22Rv1 (cell line): ENCODE data around the gene DIP2B.

ENCODE experiments used
- H3K27ac ChIP-seq: fragments of 450-650 bp; 2 replicates; pipeline ENCODE4 v1.5.1; 2017
- ZFX ChIP-seq: fragments of 450-650 bp; IDR thresholded peaks from 2 replicates; pipeline ENCODE4 v1.6.1; 2017; ENCODE audit warnings: antibody characterized with exemption, borderline replicate concordance
- TF ChIP-seq, protein P1 (sequence below): fragments of 450-650 bp; IDR thresholded peaks from 2 replicates; pipeline ENCODE4 v1.5.1; 2017; ENCODE audit warnings: mild to moderate bottlenecking

Gene DIP2B

DNA sequence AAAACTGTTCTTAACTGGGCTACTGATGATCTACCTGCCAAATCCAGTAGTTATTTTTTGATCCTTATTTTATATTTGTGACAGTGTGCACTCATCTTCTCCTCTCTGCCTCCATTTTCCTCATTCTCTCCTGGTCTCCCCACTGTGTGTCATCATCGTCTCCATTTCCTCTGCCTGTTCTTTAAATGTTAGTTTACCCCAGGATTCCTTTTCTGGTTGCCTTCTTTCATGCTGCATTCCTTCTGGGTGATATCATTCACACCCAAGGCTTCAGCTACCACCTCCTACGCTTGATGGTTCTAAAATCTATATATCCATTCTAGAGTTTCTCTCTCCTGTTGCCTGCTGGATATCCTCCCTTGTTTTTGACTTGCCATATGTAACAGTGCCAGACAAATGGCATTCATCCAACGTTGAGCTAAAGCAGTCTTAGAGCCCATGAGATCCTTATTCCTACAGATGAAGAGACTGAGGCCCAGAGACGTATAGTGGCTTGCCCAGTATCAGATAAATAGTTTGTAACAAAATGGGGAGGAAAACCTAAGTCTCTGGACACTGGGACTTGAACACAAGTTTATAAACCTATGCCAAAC lies 109.5 kb downstream of the DIP2B start:
- TF ChIP-seq ZFX: no peak
- TF ChIP-seq, protein P1, sequence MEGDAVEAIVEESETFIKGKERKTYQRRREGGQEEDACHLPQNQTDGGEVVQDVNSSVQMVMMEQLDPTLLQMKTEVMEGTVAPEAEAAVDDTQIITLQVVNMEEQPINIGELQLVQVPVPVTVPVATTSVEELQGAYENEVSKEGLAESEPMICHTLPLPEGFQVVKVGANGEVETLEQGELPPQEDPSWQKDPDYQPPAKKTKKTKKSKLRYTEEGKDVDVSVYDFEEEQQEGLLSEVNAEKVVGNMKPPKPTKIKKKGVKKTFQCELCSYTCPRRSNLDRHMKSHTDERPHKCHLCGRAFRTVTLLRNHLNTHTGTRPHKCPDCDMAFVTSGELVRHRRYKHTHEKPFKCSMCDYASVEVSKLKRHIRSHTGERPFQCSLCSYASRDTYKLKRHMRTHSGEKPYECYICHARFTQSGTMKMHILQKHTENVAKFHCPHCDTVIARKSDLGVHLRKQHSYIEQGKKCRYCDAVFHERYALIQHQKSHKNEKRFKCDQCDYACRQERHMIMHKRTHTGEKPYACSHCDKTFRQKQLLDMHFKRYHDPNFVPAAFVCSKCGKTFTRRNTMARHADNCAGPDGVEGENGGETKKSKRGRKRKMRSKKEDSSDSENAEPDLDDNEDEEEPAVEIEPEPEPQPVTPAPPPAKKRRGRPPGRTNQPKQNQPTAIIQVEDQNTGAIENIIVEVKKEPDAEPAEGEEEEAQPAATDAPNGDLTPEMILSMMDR: no peak
- no peak overlapping the region for H3K27ac ChIP-seq

DNA sequence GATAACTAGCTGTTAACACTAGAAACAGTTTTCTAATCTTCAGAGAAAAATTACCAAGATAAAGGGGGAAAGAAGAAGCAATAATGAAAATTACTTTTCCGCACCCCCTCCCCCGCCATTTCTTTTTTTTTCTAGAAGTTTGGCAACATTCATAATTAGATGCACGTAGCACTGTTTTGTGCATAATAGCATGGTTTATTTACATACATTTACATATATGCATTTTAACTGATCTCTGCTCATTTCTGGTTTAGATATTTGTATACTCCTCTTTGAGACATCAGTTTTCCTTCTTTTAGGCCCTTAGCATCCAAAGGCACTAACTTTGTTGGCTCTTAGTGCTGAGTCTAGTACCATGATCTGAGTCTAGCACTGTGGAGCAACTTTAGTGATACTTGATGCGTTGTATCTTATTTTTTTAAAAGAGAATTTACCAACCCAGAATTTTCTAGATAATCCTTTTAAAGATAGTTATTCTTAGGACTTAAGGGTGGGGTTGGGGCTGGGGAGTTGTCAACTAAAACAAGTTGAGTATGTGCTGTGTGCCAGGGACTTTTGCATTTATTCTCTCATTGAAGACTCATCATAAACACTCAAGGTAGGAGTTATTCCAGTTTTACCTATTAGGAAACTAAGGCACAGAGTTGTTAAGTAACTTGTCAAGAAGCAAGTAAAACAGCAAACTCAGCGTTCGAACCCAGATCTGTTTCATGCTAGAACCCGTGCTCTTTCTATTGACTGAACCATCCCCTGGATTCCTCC lies 110.5 kb downstream of the DIP2B start:
- H3K27ac ChIP-seq: no peak overlapping the region; the same call in 1 of the 2 replicates
- TF ChIP-seq, protein P1: no peak
- TF ChIP-seq ZFX: no peak

DNA sequence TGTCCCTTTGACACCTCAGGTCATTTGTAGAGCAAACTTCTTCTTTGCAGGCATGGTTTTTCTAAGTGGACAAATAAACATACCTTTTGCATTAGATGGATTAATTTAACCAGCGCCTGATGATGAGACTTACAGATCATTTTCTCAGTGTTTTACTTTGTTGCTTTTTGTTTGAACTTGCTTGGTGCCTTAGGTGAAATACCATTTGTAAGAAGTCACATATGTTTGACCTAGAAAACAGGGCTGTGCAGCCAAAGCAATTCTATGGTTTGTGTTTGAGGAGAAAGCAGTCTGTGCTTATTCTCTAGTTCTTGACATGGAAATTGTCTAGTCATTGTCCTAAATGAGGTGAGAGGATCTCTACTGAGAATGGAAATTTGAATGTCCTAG lies 111.1 kb downstream of the DIP2B start:
- no peak overlapping the region; the same call in 1 of the 2 replicates for H3K27ac ChIP-seq
- TF ChIP-seq, protein P1: no peak
- no peak for TF ChIP-seq ZFX

DNA sequence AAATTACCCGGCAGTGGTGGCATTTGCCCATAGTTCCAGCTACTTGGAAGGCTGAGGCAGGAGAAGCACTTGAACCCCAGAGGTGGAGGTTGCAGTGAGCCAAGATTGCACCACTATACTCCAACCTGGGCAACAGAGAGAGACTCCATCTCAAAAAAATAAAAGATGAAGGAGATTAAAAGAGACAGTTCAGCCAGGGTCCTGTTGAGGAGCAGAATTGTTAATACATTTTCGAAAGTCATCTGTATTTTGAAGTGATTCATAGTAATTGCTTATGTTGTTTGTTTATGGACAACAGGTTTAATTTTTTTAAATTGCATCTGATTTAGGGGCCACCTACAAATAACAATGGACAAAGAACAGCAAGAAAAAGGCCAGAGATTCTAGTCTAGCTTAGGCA lies 112.9 kb downstream of the DIP2B start:
- TF ChIP-seq, protein P1: no peak
- TF ChIP-seq ZFX: no peak
- no peak overlapping the region for H3K27ac ChIP-seq

DNA sequence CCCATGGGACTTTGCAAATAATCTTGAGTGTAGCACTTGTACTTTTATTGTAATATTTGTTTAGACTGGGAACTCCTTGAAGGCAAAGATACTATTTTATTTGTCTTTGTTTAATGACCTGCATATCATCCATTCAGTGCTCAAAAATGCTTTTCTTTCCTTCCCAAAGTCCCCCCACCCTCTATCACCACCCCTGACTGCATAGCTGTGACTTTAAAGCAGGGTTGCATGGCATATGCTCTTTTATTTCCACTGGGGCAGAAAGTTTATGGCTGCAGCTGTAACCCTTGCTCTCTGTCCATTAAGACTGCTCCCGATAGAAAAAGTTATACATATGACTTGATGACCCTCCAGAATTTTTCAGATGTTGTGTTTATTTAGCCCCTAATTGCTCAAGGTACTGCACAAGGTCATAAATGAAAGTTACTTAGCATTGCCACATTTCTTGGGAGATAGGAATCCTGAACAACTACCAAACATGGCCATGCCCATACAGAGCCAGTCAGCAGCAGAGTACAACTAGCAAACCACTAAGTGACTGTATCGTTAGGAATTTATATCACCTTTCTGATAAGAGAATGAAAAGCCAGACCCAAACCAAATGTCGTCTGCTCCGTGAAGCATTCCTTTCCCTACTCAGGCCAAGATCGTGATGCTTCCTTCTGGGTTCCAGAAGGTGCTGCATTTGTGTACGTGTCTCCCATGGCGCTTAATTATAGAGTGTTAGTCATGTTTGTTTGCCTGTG lies 114.3 kb downstream of the DIP2B start:
- TF ChIP-seq, protein P1: no peak
- no peak for TF ChIP-seq ZFX
- no peak overlapping the region for H3K27ac ChIP-seq

DNA sequence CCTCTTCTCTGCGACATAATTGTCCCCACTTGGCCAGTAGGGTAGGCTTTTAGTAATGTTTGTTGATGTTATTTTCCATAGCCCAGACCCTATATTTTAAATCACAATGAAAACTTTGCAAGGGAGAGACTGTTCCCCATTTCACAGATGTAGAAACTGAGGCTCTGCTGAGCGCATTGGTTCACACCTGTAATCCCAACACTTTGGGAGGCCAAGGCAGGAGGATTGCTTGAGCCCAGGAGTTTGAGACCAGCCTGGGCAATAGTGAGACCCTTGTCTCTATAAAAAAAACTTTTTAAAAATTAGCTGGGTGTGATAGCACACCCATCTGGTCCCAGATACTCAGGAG lies 114.8 kb downstream of the DIP2B start:
- no peak for TF ChIP-seq ZFX
- TF ChIP-seq, protein P1: no peak
- H3K27ac ChIP-seq: no peak overlapping the region
